Choroid plexus epithelial cell (primary cell): Measurements from ENCODE around the gene PARPBP.
"Not testable (repeated sequence)": the region's sequence is repeated elsewhere in the genome, so short reads cannot be mapped to it uniquely, and the experiment has no call there.

Experiments
- DNase-seq: peaks from one replicate; pipeline ENCODE4 v3.0.0-alpha.2; 2010; ENCODE audit warnings: low read depth
- H3K4me3 ChIP-seq: 2 replicates; pipeline ENCODE4 v1.5.1; 2011; ENCODE audit warnings: low read depth, mild to moderate bottlenecking, control low read depth, low read length, moderate library complexity
- CTCF ChIP-seq: conservative IDR thresholded peaks from 2 replicates; pipeline ENCODE4 v1.5.1; 2011; ENCODE audit warnings: low read depth, mild to moderate bottlenecking, control low read depth, inconsistent platforms, low read length, moderate library complexity

PARPBP gene

GRCh38 chr12:102119674-102120563, at the start of gene PARPBP, which contains the start of gene NUP37:
PARPBP (plus strand) TSS chr12:102120183; CDS start chr12:102123889, 3,706 bp downstream.
NUP37 (minus strand) TSS chr12:102120114; CDS start chr12:102118518, 1,596 bp downstream.
- peak; percentile 20 for TF ChIP-seq CTCF
- peak; percentile 84 for DNase-seq
- H3K4me3 ChIP-seq, result peak within 1 kb of the TSS; percentile 74

GRCh38 chr12:102072092-102072491, 47.9 kb upstream of the PARPBP start:
- DNase-seq, H3K4me3 ChIP-seq: not testable (repeated sequence)

- no peak overlapping the region for H3K4me3 ChIP-seq
- TF ChIP-seq CTCF, result no peak
- DNase-seq, result no peak
These were observed 39.1 kb upstream of the PARPBP start for GRCh38 chr12:102080842-102081241.

GRCh38 chr12:102089228-102089835, 30.7 kb upstream of the PARPBP start:
- DNase-seq, result not testable (repeated sequence)

GRCh38 chr12:102093319-102093718, 26.7 kb upstream of the PARPBP start:
- no peak overlapping the region for H3K4me3 ChIP-seq
- TF ChIP-seq CTCF, result no peak
- peak; percentile 57 for DNase-seq

More at GRCh38 chr12:102089228-102089835, 30.7 kb upstream of the PARPBP start:
- not testable (repeated sequence) for H3K4me3 ChIP-seq

GRCh38 chr12:102095677-102096263, 24.2 kb upstream of the PARPBP start:
- TF ChIP-seq CTCF, result peak; percentile 66
- DNase-seq, result peak; percentile 72
- no peak overlapping the region for H3K4me3 ChIP-seq

GRCh38 chr12:102096855-102097254, 23.1 kb upstream of the PARPBP start:
- no peak for TF ChIP-seq CTCF
- no peak for DNase-seq
- no peak overlapping the region for H3K4me3 ChIP-seq
